ENCODE results near the gene ST3GAL5.

Gene ST3GAL5

GRCh38 chr2:85796046-85796340 is 92.8 kb downstream of the ST3GAL5 start:
- Histone ChIP-seq H3K4me1 (ENCODE audit: control insufficient read depth, low read depth, low read length) (no peaks in the 10 kb centered on the region), H3K9me3 (ENCODE audit: control insufficient read depth, low read depth, low read length) (no peaks in the 10 kb centered on the region), H3K4me3 (ENCODE audit: low read length) (no peak overlapping the region), H3K27me3 (ENCODE audit: control insufficient read depth, insufficient read depth, low read length) (no peaks in the 10 kb centered on the region), H3K36me3 (ENCODE audit: control insufficient read depth, low read depth, low read length) (no peaks in the 10 kb centered on the region), H3K27ac (ENCODE audit: low read length) (no peak overlapping the region), H3K9ac (ENCODE audit: low read length) (no peak overlapping the region)

- Histone ChIP-seq H3K27ac (ENCODE audit: low read length) (no peak overlapping the region), H3K4me1 (ENCODE audit: control insufficient read depth, low read depth, low read length) (no peaks in the 10 kb centered on the region), H3K4me3 (ENCODE audit: low read length) (no peak overlapping the region), H3K9ac (ENCODE audit: low read length) (no peak overlapping the region), H3K36me3 (ENCODE audit: control insufficient read depth, low read depth, low read length) (no peaks in the 10 kb centered on the region), H3K27me3 (ENCODE audit: control insufficient read depth, insufficient read depth, low read length) (no peaks in the 10 kb centered on the region), H3K9me3 (ENCODE audit: control insufficient read depth, low read depth, low read length) (no peaks in the 10 kb centered on the region)
Observed at GRCh38 chr2:85795331-85796045, 93.3 kb downstream of the ST3GAL5 start.

- no peak overlapping the region for H3K9ac ChIP-seq (ENCODE audit: low read length)
- no peaks in the 10 kb centered on the region for H3K27me3 ChIP-seq (ENCODE audit: control insufficient read depth, insufficient read depth, low read length)
- H3K36me3 ChIP-seq (ENCODE audit: control insufficient read depth, low read depth, low read length), result no peaks in the 10 kb centered on the region
- no peaks in the 10 kb centered on the region for H3K9me3 ChIP-seq (ENCODE audit: control insufficient read depth, low read depth, low read length)
- H3K27ac ChIP-seq (ENCODE audit: low read length), result no peak overlapping the region
- H3K4me1 ChIP-seq (ENCODE audit: control insufficient read depth, low read depth, low read length), result no peaks in the 10 kb centered on the region
- no peak overlapping the region for H3K4me3 ChIP-seq (ENCODE audit: low read length)
Observed at GRCh38 chr2:85794491-85795121, 94.2 kb downstream of the ST3GAL5 start.

GRCh38 chr2:85794038-85794441 is 94.8 kb downstream of the ST3GAL5 start:
- Histone ChIP-seq H3K4me3 (ENCODE audit: low read length) (no peak overlapping the region), H3K9me3 (ENCODE audit: control insufficient read depth, low read depth, low read length) (no peaks in the 10 kb centered on the region), H3K27ac (ENCODE audit: low read length) (no peak overlapping the region), H3K4me1 (ENCODE audit: control insufficient read depth, low read depth, low read length) (no peaks in the 10 kb centered on the region), H3K9ac (ENCODE audit: low read length) (no peak overlapping the region), H3K36me3 (ENCODE audit: control insufficient read depth, low read depth, low read length) (no peaks in the 10 kb centered on the region), H3K27me3 (ENCODE audit: control insufficient read depth, insufficient read depth, low read length) (no peaks in the 10 kb centered on the region)

GRCh38 chr2:85793584-85793983 is 95.2 kb downstream of the ST3GAL5 start:
- no peaks in the 10 kb centered on the region for H3K27me3 ChIP-seq (ENCODE audit: control insufficient read depth, insufficient read depth, low read length)
- H3K27ac ChIP-seq (ENCODE audit: low read length), result no peak overlapping the region
- no peaks in the 10 kb centered on the region for H3K36me3 ChIP-seq (ENCODE audit: control insufficient read depth, low read depth, low read length)
- H3K9me3 ChIP-seq (ENCODE audit: control insufficient read depth, low read depth, low read length), result no peaks in the 10 kb centered on the region
- no peak overlapping the region for H3K9ac ChIP-seq (ENCODE audit: low read length)
- H3K4me3 ChIP-seq (ENCODE audit: low read length), result no peak overlapping the region
- H3K4me1 ChIP-seq (ENCODE audit: control insufficient read depth, low read depth, low read length), result no peaks in the 10 kb centered on the region

- H3K4me1 ChIP-seq (ENCODE audit: control insufficient read depth, low read depth, low read length), result no peaks in the 10 kb centered on the region
- H3K27ac ChIP-seq (ENCODE audit: low read length), result no peak overlapping the region
- H3K9me3 ChIP-seq (ENCODE audit: control insufficient read depth, low read depth, low read length), result no peaks in the 10 kb centered on the region
- H3K36me3 ChIP-seq (ENCODE audit: control insufficient read depth, low read depth, low read length), result no peaks in the 10 kb centered on the region
- H3K9ac ChIP-seq (ENCODE audit: low read length), result no peak overlapping the region
- H3K4me3 ChIP-seq (ENCODE audit: low read length), result no peak overlapping the region
- H3K27me3 ChIP-seq (ENCODE audit: control insufficient read depth, insufficient read depth, low read length), result no peaks in the 10 kb centered on the region
Observed at GRCh38 chr2:85792783-85793441, 95.9 kb downstream of the ST3GAL5 start.

- Histone ChIP-seq H3K9ac (ENCODE audit: low read length) (no peak overlapping the region), H3K4me1 (ENCODE audit: control insufficient read depth, low read depth, low read length) (no peaks in the 10 kb centered on the region), H3K27ac (ENCODE audit: low read length) (no peak overlapping the region), H3K36me3 (ENCODE audit: control insufficient read depth, low read depth, low read length) (no peaks in the 10 kb centered on the region), H3K9me3 (ENCODE audit: control insufficient read depth, low read depth, low read length) (no peaks in the 10 kb centered on the region), H3K27me3 (ENCODE audit: control insufficient read depth, insufficient read depth, low read length) (no peaks in the 10 kb centered on the region), H3K4me3 (ENCODE audit: low read length) (no peak overlapping the region)
Observed at GRCh38 chr2:85791704-85792565, 96.9 kb downstream of the ST3GAL5 start.

- Histone ChIP-seq H3K9ac (ENCODE audit: low read length) (no peak overlapping the region), H3K4me3 (ENCODE audit: low read length) (no peak overlapping the region), H3K4me1 (ENCODE audit: control insufficient read depth, low read depth, low read length) (no peaks in the 10 kb centered on the region), H3K27me3 (ENCODE audit: control insufficient read depth, insufficient read depth, low read length) (no peaks in the 10 kb centered on the region), H3K27ac (ENCODE audit: low read length) (no peak overlapping the region), H3K36me3 (ENCODE audit: control insufficient read depth, low read depth, low read length) (no peaks in the 10 kb centered on the region), H3K9me3 (ENCODE audit: control insufficient read depth, low read depth, low read length) (no peaks in the 10 kb centered on the region)
Observed at GRCh38 chr2:85790499-85791188, 98.1 kb downstream of the ST3GAL5 start.

- Histone ChIP-seq H3K27me3 (ENCODE audit: control insufficient read depth, insufficient read depth, low read length) (no peaks in the 10 kb centered on the region), H3K4me3 (ENCODE audit: low read length) (no peak overlapping the region), H3K36me3 (ENCODE audit: control insufficient read depth, low read depth, low read length) (no peaks in the 10 kb centered on the region), H3K9me3 (ENCODE audit: control insufficient read depth, low read depth, low read length) (no peaks in the 10 kb centered on the region), H3K4me1 (ENCODE audit: control insufficient read depth, low read depth, low read length) (no peaks in the 10 kb centered on the region), H3K27ac (ENCODE audit: low read length) (no peak overlapping the region), H3K9ac (ENCODE audit: low read length) (no peak overlapping the region)
Observed at GRCh38 chr2:85790032-85790431, 98.8 kb downstream of the ST3GAL5 start.

GRCh38 chr2:85789271-85789670 is 99.5 kb downstream of the ST3GAL5 start:
- no peaks in the 10 kb centered on the region for H3K9me3 ChIP-seq (ENCODE audit: control insufficient read depth, low read depth, low read length)
- H3K36me3 ChIP-seq (ENCODE audit: control insufficient read depth, low read depth, low read length), result no peaks in the 10 kb centered on the region
- no peaks in the 10 kb centered on the region for H3K27me3 ChIP-seq (ENCODE audit: control insufficient read depth, insufficient read depth, low read length)
- no peak overlapping the region for H3K27ac ChIP-seq (ENCODE audit: low read length)
- H3K4me1 ChIP-seq (ENCODE audit: control insufficient read depth, low read depth, low read length), result no peaks in the 10 kb centered on the region
- no peak overlapping the region for H3K4me3 ChIP-seq (ENCODE audit: low read length)
- H3K9ac ChIP-seq (ENCODE audit: low read length), result no peak overlapping the region

GRCh38 chr2:85788603-85789002 is 100.2 kb downstream of the ST3GAL5 start:
- Histone ChIP-seq H3K36me3 (ENCODE audit: control insufficient read depth, low read depth, low read length) (no peaks in the 10 kb centered on the region), H3K4me3 (ENCODE audit: low read length) (no peak overlapping the region), H3K27me3 (ENCODE audit: control insufficient read depth, insufficient read depth, low read length) (no peaks in the 10 kb centered on the region), H3K9me3 (ENCODE audit: control insufficient read depth, low read depth, low read length) (no peaks in the 10 kb centered on the region), H3K4me1 (ENCODE audit: control insufficient read depth, low read depth, low read length) (no peaks in the 10 kb centered on the region), H3K9ac (ENCODE audit: low read length) (no peak overlapping the region), H3K27ac (ENCODE audit: low read length) (no peak overlapping the region)

All from iPS-18a (cell line).